GM12872 (cell line): ENCODE results near the gene POU2F3.

Source experiments
- TF ChIP-seq, protein P1 (sequence below): IDR thresholded peaks from 3 replicates; pipeline ENCODE4 v1.5.1; 2011; ENCODE audit warnings: low read depth, mild to moderate bottlenecking, low read length, moderate library complexity; ENCODE audit not compliant: insufficient read depth

Gene POU2F3

DNA sequence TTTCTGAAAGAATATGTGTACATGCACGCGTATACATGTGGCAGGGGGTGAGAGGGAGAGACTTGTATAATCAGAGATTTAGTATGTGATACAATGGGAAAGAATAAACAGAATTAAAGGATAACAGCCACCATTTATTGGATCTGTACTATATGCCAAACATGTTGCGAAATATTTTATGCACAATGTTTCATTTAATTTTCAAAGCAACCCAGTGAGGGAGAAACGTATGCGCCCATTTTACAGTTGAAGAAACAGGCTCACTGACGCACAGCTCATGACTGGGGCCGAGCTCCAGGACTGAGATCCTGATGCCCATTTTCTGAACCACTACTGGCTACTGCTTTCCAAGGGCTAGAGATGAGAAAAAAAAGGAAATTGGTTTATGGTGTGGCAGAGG is 32.4 kb upstream of the POU2F3 start:
- TF ChIP-seq, protein P1, sequence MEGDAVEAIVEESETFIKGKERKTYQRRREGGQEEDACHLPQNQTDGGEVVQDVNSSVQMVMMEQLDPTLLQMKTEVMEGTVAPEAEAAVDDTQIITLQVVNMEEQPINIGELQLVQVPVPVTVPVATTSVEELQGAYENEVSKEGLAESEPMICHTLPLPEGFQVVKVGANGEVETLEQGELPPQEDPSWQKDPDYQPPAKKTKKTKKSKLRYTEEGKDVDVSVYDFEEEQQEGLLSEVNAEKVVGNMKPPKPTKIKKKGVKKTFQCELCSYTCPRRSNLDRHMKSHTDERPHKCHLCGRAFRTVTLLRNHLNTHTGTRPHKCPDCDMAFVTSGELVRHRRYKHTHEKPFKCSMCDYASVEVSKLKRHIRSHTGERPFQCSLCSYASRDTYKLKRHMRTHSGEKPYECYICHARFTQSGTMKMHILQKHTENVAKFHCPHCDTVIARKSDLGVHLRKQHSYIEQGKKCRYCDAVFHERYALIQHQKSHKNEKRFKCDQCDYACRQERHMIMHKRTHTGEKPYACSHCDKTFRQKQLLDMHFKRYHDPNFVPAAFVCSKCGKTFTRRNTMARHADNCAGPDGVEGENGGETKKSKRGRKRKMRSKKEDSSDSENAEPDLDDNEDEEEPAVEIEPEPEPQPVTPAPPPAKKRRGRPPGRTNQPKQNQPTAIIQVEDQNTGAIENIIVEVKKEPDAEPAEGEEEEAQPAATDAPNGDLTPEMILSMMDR: no peak

DNA sequence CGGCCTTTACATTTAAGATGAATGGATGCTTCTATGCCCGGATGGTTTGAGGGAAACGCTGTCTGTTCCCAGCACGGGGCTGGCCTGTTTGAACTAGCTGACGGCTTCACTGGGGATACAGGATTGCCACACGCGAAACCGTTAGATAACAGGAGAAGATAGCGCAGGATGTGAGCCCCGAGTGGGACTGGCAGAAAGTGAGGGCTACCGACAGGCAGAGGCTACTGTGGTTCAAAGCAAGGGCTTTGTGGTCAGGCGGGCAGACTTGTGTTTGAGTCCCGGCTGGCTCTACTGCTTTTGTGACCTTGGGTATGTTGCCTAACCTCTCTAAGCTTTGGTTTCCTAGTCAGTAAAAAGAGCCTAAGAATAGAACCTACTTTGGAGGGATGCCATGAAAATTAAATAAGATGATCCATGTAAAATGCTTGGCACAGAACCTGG is 31.9 kb upstream of the POU2F3 start:
- TF ChIP-seq, protein P1: no peak

GRCh38 chr11:120208777-120209176 is 31.2 kb upstream of the POU2F3 start:
- TF ChIP-seq, protein P1: no peak

GRCh38 chr11:120209746-120210625 is 30.0 kb upstream of the POU2F3 start:
- TF ChIP-seq, protein P1: no peak

- TF ChIP-seq, protein P1: peak; percentile 26; the same call in 1 of the 3 replicates
Observed at GRCh38 chr11:120210626-120211521, 29.1 kb upstream of the POU2F3 start, which contains the start of gene OAF. Gene OAF (plus strand): TSS chr11:120211032. CDS start chr11:120211280, 248 bp downstream.

- TF ChIP-seq, protein P1: no peak
Observed at GRCh38 chr11:120211522-120212258, 28.2 kb upstream of the POU2F3 start.
